Kidney glomerular epithelial cell (primary cell): ENCODE measurements around the gene PPIL4.

Source experiments
- DNase-seq: peaks from one replicate; lab custom pipeline; 2025; lab: John Stamatoyannopoulos, UW

Gene PPIL4

DNA sequence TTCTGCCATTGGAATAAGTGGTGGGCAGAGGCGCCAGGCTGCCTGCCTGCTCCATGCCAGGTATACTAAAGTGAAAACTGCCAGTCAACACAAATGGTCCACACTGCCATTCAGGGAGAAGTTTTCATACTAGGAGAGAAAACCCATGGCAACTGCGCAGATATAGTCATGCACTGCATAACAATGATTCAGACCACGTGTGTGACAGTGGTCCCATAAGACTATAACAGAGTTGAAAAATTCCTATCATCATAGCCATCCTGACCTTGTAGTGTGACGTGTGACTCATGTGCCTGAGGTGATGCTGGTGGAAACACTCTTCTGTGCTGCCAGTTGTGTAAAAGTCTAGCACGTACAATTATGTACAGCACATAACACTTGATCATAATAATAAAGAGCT is 86.1 kb downstream of the PPIL4 start:
- DNase-seq, result no peak

DNA sequence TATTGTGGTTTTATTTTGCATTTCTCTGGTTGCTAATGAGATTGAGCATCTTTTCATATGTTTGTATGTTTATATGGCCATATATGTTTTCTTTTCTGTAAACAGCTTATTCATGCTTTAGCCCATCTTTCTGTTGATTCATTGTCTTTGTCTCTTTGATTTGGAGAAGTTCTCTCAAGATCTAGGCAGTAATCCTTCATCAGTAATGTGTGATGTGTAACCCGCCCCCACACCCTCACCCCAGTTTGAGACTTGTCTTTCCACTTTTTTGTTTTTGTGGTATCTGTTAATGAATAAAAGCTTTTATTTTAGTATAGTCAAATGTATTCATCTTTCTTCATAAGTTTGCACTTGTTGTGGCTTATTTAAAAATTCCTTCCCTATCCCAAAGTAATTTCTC is 87.0 kb downstream of the PPIL4 start:
- DNase-seq, result no peak

GRCh38 chr6:149458196-149458595 is 87.6 kb downstream of the PPIL4 start:
- no peak for DNase-seq

DNA sequence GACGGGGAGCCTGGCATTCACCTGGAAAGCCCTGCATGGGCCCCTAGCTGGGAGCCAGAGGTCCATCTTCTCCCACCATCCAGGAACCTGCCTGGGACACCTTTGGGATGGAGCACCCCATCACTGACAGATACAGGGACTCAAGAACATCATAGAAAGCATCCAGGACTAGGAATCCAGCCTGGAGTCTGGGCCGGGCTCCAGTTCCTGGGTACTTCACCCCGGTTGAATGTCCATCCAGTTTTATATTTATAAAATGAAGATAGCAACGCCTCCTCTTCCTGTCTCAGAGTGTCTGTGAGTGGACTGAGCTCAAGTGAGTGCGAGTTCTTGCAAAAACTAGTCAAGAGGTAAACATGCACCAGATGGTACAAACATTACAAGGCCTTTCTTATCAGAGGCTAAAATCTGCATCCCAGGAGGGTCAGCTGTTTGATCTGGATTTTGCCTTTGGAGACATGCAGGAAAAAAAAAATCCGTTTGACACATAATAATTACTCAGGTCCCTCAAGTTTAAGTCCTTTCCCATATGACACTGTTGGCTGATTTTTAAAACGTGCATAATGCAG is 88.4 kb downstream of the PPIL4 start:
- no peak for DNase-seq

DNA sequence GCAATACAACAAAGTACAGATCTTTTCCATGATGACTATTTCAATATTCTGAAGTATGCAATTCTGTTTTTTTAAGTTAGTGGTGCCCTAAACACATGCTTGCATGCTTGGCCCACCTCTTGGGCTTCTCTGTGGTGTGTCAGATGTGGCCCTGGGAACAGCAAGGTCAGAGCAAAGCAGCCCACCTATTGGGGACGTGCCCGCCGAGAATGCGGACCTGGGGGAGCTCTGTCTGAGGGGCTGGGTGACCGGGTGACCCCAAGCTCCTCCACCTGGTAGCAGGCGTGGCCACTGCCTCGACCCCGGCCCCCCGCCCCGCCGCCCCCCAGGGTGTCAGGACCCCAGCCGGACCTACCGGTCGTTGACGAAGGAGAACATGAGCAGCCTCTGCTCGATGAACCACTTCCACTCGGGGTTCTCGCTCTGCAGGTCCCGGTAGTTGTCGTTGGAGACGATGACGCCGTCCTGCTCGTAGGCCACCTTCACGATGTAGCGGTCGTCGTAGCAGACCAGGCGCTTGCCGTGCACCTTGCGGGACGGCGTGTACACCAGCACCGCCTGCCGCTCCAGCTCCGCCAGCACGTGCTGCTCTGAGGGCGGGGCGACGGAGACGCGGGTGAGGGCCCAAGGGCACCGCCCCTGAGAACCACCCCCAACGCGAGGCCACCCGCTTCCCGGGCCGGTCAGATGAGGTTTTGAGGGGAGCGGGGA is 89.4 kb downstream of the PPIL4 start:
- no peak for DNase-seq

GRCh38 chr6:149455031-149455732 is 90.7 kb downstream of the PPIL4 start:
- DNase-seq, result no peak
